Mesodermal cell (in vitro differentiated cells): Measurements from ENCODE around the gene FBLN7.
"Not testable (repeated sequence)": the region's sequence is repeated elsewhere in the genome, so short reads cannot be mapped to it uniquely, and the experiment has no call there.

Experiments used
- H3K27ac ChIP-seq: 2 replicates; pipeline ENCODE4 v1.7.0; 2013; ENCODE audit warnings: mild to moderate bottlenecking, low read depth, low read length, moderate library complexity; ENCODE audit not compliant: severe bottlenecking
- H3K36me3 ChIP-seq: 2 replicates; pipeline ENCODE4 v1.7.1; 2013; ENCODE audit warnings: mild to moderate bottlenecking, low read length, moderate library complexity; ENCODE audit not compliant: control insufficient read depth, insufficient read depth
- H3K4me1 ChIP-seq: one replicate; pipeline ENCODE4 v1.7.1; 2013; ENCODE audit warnings: mild to moderate bottlenecking, low read length; ENCODE audit not compliant: insufficient read depth, control insufficient read depth, poor library complexity, severe bottlenecking
- H3K4me3 ChIP-seq: 2 replicates; pipeline ENCODE4 v1.7.0; 2013; ENCODE audit warnings: low read length, control low read depth, mild to moderate bottlenecking; ENCODE audit not compliant: insufficient read depth, poor library complexity, severe bottlenecking; ENCODE audit errors: extremely low read depth
- H3K9me3 ChIP-seq: 2 replicates; pipeline ENCODE4 v1.7.1; 2013; ENCODE audit warnings: mild to moderate bottlenecking, low read length, moderate library complexity; ENCODE audit not compliant: control insufficient read depth
- WGBS, 2 experiments: methylation state at CpG; one replicate each; pipeline ENCODE4 v1.1.5; 2013; ENCODE audit warnings: missing lambda C conversion rate in 2 of 2; ENCODE audit not compliant: insufficient coverage in 2 of 2; 5-methylcytosine and 5-hydroxymethylcytosine counted together

The FBLN7 gene

GRCh38 chr2:112118148-112118547, 20.0 kb upstream of the FBLN7 start:
- Histone ChIP-seq H3K27ac (no peak overlapping the region), H3K4me1 (no peaks in the 10 kb centered on the region), H3K36me3 (peaks cover 37% of the 10 kb centered on the region), H3K9me3 (no peaks in the 10 kb centered on the region), H3K4me3 (no peak overlapping the region)
- 86 to 94% methylated on average over 2 of the region's 4 CpGs for WGBS, 2 experiments

- H3K36me3 ChIP-seq = peaks cover 25% of the 10 kb centered on the region
- no peaks in the 10 kb centered on the region for H3K4me1 ChIP-seq
- no peak overlapping the region for H3K27ac ChIP-seq
- no peak overlapping the region for H3K4me3 ChIP-seq
- peaks cover 7% of the 10 kb centered on the region for H3K9me3 ChIP-seq
Measured at GRCh38 chr2:112121682-112122254, 16.4 kb upstream of the FBLN7 start.

GRCh38 chr2:112129060-112129459, 9.1 kb upstream of the FBLN7 start:
- H3K27ac ChIP-seq = no peak overlapping the region
- H3K36me3 ChIP-seq = no peaks in the 10 kb centered on the region
- no CpG with 5 or more reads among the region's 1 CpG for WGBS, 2 experiments
- peaks cover 11% of the 10 kb centered on the region for H3K9me3 ChIP-seq
- no peaks in the 10 kb centered on the region for H3K4me1 ChIP-seq
- no peak overlapping the region for H3K4me3 ChIP-seq

- H3K4me1 ChIP-seq = no peaks in the 10 kb centered on the region
- no peak overlapping the region for H3K27ac ChIP-seq
- H3K36me3 ChIP-seq = no peaks in the 10 kb centered on the region
- H3K9me3 ChIP-seq = no peaks in the 10 kb centered on the region
- no peak overlapping the region for H3K4me3 ChIP-seq
Measured at GRCh38 chr2:112133344-112133743, 4.8 kb upstream of the FBLN7 start.

GRCh38 chr2:112134120-112134519, 4.1 kb upstream of the FBLN7 start:
- no peaks in the 10 kb centered on the region for H3K36me3 ChIP-seq
- H3K27ac ChIP-seq = no peak overlapping the region
- 80 to 85% methylated on average over 1 to 2 of the region's 4 CpGs for WGBS, 2 experiments
- H3K4me1 ChIP-seq = no peaks in the 10 kb centered on the region
- H3K9me3 ChIP-seq = no peaks in the 10 kb centered on the region
- no peak overlapping the region for H3K4me3 ChIP-seq

- no peaks in the 10 kb centered on the region for H3K4me1 ChIP-seq
- H3K4me3 ChIP-seq = no peak overlapping the region
- no peaks in the 10 kb centered on the region for H3K9me3 ChIP-seq
- H3K27ac ChIP-seq = no peak overlapping the region
- H3K36me3 ChIP-seq = no peaks in the 10 kb centered on the region
- 87 to 92% methylated on average over 5 of the region's 5 CpGs for WGBS, 2 experiments
Measured at GRCh38 chr2:112136096-112136495, 2.1 kb upstream of the FBLN7 start.

- 53% methylated on average over 11 to 15 of the region's 15 CpGs for WGBS, 2 experiments
- H3K4me1 ChIP-seq = no peaks in the 10 kb centered on the region
- no peaks in the 10 kb centered on the region for H3K9me3 ChIP-seq
- no peak overlapping the region for H3K27ac ChIP-seq
- H3K36me3 ChIP-seq = no peaks in the 10 kb centered on the region
- H3K4me3 ChIP-seq = peak overlapping the region; percentile 43
Measured at GRCh38 chr2:112137516-112138158, 548 bp upstream of the FBLN7 start.

GRCh38 chr2:112139033-112139614, 939 bp downstream of the FBLN7 start:
- peak overlapping the region; percentile 43 for H3K4me3 ChIP-seq
- not testable (repeated sequence) for H3K36me3 ChIP-seq, H3K4me1 ChIP-seq, H3K27ac ChIP-seq, H3K9me3 ChIP-seq
- 0% methylated on average over 5 to 8 of the region's 32 CpGs for WGBS, 2 experiments

GRCh38 chr2:112139661-112140204, 1.5 kb downstream of the FBLN7 start:
- H3K27ac ChIP-seq, H3K36me3 ChIP-seq, H3K4me3 ChIP-seq, H3K9me3 ChIP-seq, H3K4me1 ChIP-seq: not testable (repeated sequence)
- WGBS, 2 experiments = 2 to 4% methylated on average over 26 to 30 of the region's 38 CpGs

GRCh38 chr2:112140205-112140802, 2.1 kb downstream of the FBLN7 start:
- Histone ChIP-seq H3K4me1 (no peaks in the 10 kb centered on the region), H3K4me3 (peak overlapping the region; percentile 21), H3K36me3 (no peaks in the 10 kb centered on the region), H3K9me3 (no peaks in the 10 kb centered on the region), H3K27ac (no peak overlapping the region)
- WGBS, 2 experiments = 8 to 12% methylated on average over 23 to 30 of the region's 30 CpGs
